ENCODE measurements around the gene EDDM3A. TPM values are rescaled to one million over a fixed set of nuclear protein-coding genes. Genes with fewer than 3 reads are reported as not detected.

EDDM3A gene
- total RNA-seq, 3 donors from 2014 or later = not detected

DNA sequence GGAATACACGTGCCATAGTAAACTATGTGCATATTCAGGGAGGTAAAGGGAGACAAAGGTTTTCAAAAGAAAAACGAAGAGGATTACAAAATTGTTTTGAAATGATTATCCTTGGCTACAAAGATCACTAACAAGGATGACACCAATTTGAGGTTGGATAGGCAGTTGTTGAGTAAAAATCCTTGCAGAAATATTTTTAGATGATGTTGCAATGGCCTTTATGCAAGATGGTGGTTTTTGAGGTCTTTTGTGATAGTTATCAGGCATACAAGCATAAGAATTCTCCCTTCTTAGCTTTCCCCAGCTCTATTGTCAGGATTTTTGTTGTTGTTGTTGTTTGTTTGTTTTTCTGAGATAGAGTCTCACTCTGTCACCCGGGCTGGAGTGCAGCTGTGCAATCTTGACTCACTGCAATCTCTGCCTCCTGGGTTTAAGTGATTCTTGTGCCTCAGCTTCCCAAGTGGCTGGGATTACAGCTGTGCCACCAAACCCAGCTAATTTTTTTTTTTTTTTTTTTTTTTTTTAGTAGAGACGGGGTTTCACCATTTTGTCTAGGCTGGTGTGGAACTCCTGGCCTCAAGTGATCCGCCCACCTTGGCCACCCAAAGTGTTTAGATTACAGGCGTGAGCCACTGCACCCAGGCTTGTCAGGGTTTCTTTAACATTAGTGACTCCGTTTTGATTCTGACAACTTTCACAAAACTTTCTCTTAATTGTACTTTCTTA, 49.1 kb downstream of the EDDM3A start:
- Histone ChIP-seq H3K4me1 (no peaks in the 10 kb centered on the region), H3K27ac (no peak overlapping the region), H3K4me3 (no peak overlapping the region), H3K9me3 (no peaks in the 10 kb centered on the region), H3K36me3 (no peaks in the 10 kb centered on the region), H3K27me3 (no peaks in the 10 kb centered on the region)
- intact Hi-C loops (cut with DNase I; ENCODE audit: low total_unique reads) = no loop called here
- TF ChIP-seq POLR2AphosphoS5 (IDR thresholded peaks at IDR 0.05) (no peak), POLR2A (IDR thresholded peaks at IDR 0.05) (no peak), CTCF (IDR thresholded peaks at IDR 0.05) (no peak)
- DNase-seq (ENCODE audit: low spot score in 2 of 2) = no peak

DNA sequence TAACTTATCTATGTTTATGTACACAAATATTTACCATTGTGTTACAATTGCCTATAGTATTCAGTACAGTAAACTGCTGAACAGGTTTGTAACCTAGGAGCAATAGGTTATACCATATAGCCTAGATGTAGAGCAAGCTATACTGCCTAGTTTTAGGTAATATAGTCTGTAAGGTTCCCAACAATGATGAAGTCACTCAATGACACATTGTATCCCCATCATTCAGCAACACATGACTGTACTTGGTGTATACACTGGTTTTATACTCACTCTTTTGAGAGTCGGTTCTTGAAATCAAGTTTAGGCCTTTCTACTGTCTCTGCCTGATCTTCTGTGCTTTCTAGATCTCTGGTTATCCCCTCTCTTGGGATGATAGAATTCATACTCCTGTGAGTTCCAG, 51.5 kb downstream of the EDDM3A start:
- Histone ChIP-seq H3K27ac (no peak overlapping the region), H3K9me3 (no peaks in the 10 kb centered on the region), H3K4me1 (no peaks in the 10 kb centered on the region), H3K27me3 (no peaks in the 10 kb centered on the region), H3K36me3 (no peaks in the 10 kb centered on the region), H3K4me3 (no peak overlapping the region)
- DNase-seq (ENCODE audit: low spot score in 2 of 2) = no peak
- TF ChIP-seq POLR2A (IDR thresholded peaks at IDR 0.05) = no peak
- TF ChIP-seq POLR2AphosphoS5 (IDR thresholded peaks at IDR 0.05) = no peak
- TF ChIP-seq CTCF (IDR thresholded peaks at IDR 0.05) = no peak
- intact Hi-C loops (cut with DNase I; ENCODE audit: low total_unique reads) = no loop called here

Other genes starting within 250 kb of the EDDM3A start
- not detected for gene RNASE10, start 240.3 kb upstream of the EDDM3A start, total RNA-seq
- gene RNASE9, start 184.8 kb upstream of the EDDM3A start, total RNA-seq = not detected
- not detected for gene RNASE11, start 157.9 kb upstream of the EDDM3A start, total RNA-seq
- gene RNASE12, start 154.5 kb upstream of the EDDM3A start, total RNA-seq = not detected
- gene OR6S1, start 104.2 kb upstream of the EDDM3A start, total RNA-seq = not detected
- 100 to 1,000 TPM; 165 to 367 (median 177) TPM for gene RNASE4, start 61.3 kb upstream of the EDDM3A start, total RNA-seq
- gene ANG, start 57.1 kb upstream of the EDDM3A start, total RNA-seq = 10 to 100 TPM; 49.2 to 59.8 (median 55.5) TPM
- gene EDDM3B, start 22.5 kb downstream of the EDDM3A start, total RNA-seq = 1 to 10 TPM in 1 of 3 donors, not detected in 2; 1.3 TPM
- gene RNASE6, start 35.4 kb downstream of the EDDM3A start, total RNA-seq = 10 to 100 TPM in 2 of 3 donors, 1 to 10 TPM in 1; 7.2 to 58.7 (median 16.7) TPM
- gene RNASE1, start 57.0 kb downstream of the EDDM3A start, total RNA-seq = 1,000 to 10,000 TPM in 1 of 3 donors, 100 to 1,000 TPM in 2; 125 to 1,186 (median 303) TPM
- not detected for gene RNASE3, start 145.5 kb downstream of the EDDM3A start, total RNA-seq
- gene RNASE2, start 209.6 kb downstream of the EDDM3A start, total RNA-seq = 1 to 10 TPM; 1.3 to 3.2 (median 2.0) TPM
- gene METTL17, start 244.1 kb downstream of the EDDM3A start, total RNA-seq = 100 to 1,000 TPM in 1 of 3 donors, 10 to 100 TPM in 2; 78.6 to 105 (median 89.5) TPM

All from breast epithelium (tissue), 4 donors.